HG03354 (cell line): ENCODE measurements around the gene KLF7.

Source experiments
- ATAC-seq: cut with Tn5 transposase; IDR thresholded peaks from one replicate; pipeline ENCODE4 v1.9.1; 2021; ENCODE audit warnings: mild to moderate bottlenecking; ENCODE audit not compliant: unreplicated experiment, poor library complexity, severe bottlenecking

KLF7 gene

GRCh38 chr2:207131594-207131993 is 34.2 kb downstream of the KLF7 start:
- no peak for ATAC-seq

- no peak for ATAC-seq
Measured at GRCh38 chr2:207130958-207131521, 34.7 kb downstream of the KLF7 start.

- ATAC-seq: no peak
Measured at GRCh38 chr2:207129821-207130220, 35.9 kb downstream of the KLF7 start.

- no peak for ATAC-seq
Measured at GRCh38 chr2:207128867-207129266, 36.9 kb downstream of the KLF7 start.

GRCh38 chr2:207126724-207127308 is 38.9 kb downstream of the KLF7 start:
- ATAC-seq: no peak

GRCh38 chr2:207123776-207124391 is 41.9 kb downstream of the KLF7 start:
- no peak for ATAC-seq

- no peak for ATAC-seq
Measured at GRCh38 chr2:207123335-207123744, 42.4 kb downstream of the KLF7 start.

- ATAC-seq: no peak
Measured at GRCh38 chr2:207122651-207123334, 43.0 kb downstream of the KLF7 start.

GRCh38 chr2:207121784-207122183 is 44.0 kb downstream of the KLF7 start:
- no peak for ATAC-seq

- ATAC-seq: no peak
Measured at GRCh38 chr2:207119048-207119447, 46.7 kb downstream of the KLF7 start.

- ATAC-seq: no peak
Measured at GRCh38 chr2:207117668-207118067, 48.1 kb downstream of the KLF7 start.

GRCh38 chr2:207115715-207116364 is 49.9 kb downstream of the KLF7 start:
- ATAC-seq: no peak

GRCh38 chr2:207113414-207113813 is 52.3 kb downstream of the KLF7 start:
- no peak for ATAC-seq

GRCh38 chr2:207112785-207113184 is 53.0 kb downstream of the KLF7 start:
- no peak for ATAC-seq

GRCh38 chr2:207112383-207112782 is 53.4 kb downstream of the KLF7 start:
- ATAC-seq: no peak

GRCh38 chr2:207111757-207112156 is 54.0 kb downstream of the KLF7 start:
- no peak for ATAC-seq

GRCh38 chr2:207110715-207111114 is 55.0 kb downstream of the KLF7 start:
- no peak for ATAC-seq

- ATAC-seq: no peak
Measured at GRCh38 chr2:207110310-207110709, 55.4 kb downstream of the KLF7 start.

GRCh38 chr2:207109768-207110167 is 56.0 kb downstream of the KLF7 start:
- ATAC-seq: no peak

- ATAC-seq: no peak
Measured at GRCh38 chr2:207108440-207108839, 57.3 kb downstream of the KLF7 start.
